ENCODE results near the gene HMOX2.

- TF ChIP-seq, protein P1, sequence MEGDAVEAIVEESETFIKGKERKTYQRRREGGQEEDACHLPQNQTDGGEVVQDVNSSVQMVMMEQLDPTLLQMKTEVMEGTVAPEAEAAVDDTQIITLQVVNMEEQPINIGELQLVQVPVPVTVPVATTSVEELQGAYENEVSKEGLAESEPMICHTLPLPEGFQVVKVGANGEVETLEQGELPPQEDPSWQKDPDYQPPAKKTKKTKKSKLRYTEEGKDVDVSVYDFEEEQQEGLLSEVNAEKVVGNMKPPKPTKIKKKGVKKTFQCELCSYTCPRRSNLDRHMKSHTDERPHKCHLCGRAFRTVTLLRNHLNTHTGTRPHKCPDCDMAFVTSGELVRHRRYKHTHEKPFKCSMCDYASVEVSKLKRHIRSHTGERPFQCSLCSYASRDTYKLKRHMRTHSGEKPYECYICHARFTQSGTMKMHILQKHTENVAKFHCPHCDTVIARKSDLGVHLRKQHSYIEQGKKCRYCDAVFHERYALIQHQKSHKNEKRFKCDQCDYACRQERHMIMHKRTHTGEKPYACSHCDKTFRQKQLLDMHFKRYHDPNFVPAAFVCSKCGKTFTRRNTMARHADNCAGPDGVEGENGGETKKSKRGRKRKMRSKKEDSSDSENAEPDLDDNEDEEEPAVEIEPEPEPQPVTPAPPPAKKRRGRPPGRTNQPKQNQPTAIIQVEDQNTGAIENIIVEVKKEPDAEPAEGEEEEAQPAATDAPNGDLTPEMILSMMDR (IDR thresholded peaks at IDR 0.05) = no peak
- no peak for TF ChIP-seq POLR2A (IDR thresholded peaks at IDR 0.05)
Measured at GRCh38 chr16:4548124-4548523, 71.9 kb downstream of the HMOX2 start.
